HEK293T (cell line): ENCODE data around the gene SERPINB13.
"Not testable (repeated sequence)": the region's sequence is repeated elsewhere in the genome, so short reads cannot be mapped to it uniquely, and the experiment has no call there.

Experiments used
- BHLHE40 ChIP-seq: fragments of 450-650 bp; IDR thresholded peaks from 2 replicates; pipeline ENCODE4 v1.6.1; 2016; ENCODE audit warnings: mild to moderate bottlenecking, moderate library complexity, borderline replicate concordance
- L3MBTL2 ChIP-seq: fragments of 450-650 bp; conservative IDR thresholded peaks from 2 replicates; pipeline ENCODE4 v1.6.1; 2016; ENCODE audit warnings: mild to moderate bottlenecking
- ZNF384 ChIP-seq: fragments of 450-650 bp; IDR thresholded peaks from 2 replicates; pipeline ENCODE4 v1.6.1; 2016

DNA sequence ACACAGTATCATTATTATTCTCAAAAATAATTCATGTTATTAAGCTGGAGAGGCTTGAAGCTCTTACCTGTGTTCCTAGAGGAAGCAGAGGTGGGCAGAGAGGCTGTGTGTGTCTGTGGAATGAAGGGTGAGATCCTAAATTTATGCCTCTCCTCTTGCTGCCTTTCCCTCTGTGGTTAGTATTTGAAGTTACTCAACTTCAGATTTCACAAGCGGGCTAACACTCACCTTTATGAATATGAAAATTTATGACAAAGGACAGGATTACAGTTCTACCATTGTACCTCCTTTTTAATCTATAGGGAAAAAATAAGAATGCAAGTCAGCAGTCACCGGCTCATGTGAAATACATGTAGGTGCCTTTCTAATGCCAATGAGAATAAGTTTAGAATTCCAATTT lies 57.0 kb downstream of the SERPINB13 start, which contains the start of gene SERPINB4:
- TF ChIP-seq L3MBTL2, BHLHE40, ZNF384: not testable (repeated sequence)
